ENCODE measurements around the gene PPP1R1C. TPM values are rescaled to one million over a fixed set of nuclear protein-coding genes. Genes with fewer than 3 reads are reported as not detected.

PPP1R1C gene
- total RNA-seq, 2 donors from 2014 or later: 5.9 to 9.1 TPM

DNA sequence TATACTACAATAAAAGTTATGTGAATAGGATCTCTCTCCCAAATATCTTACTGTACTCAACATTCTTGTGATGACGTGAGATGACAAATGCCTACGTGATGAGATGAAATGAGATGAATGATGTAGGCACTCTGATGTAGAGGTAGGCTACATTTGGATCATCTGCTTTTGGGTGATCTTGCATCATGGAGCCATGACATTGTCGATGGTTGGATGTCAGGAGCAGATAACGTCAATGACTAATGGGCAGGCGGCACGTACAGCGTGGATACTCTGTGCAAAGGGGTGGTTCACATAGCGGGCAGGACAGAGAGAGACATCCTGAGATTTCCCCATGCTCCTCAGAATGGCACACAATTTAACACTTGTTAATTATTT lies 40.8 kb upstream of the PPP1R1C start:
- Histone ChIP-seq H3K4me1 (replicated peaks) (no peaks in the 10 kb centered on the region), H3K27me3 (replicated peaks; ENCODE audit: insufficient read depth) (no peaks in the 10 kb centered on the region), H3K27ac (no peak overlapping the region), H3K36me3 (no peaks in the 10 kb centered on the region), H3K4me3 (no peak overlapping the region), H3K9me3 (no peaks in the 10 kb centered on the region)
- intact Hi-C loops (cut with DNase I): no loop called here
- 97% methylated on average over 8 of the region's 8 CpGs for WGBS
- DNase-seq (ENCODE audit: low spot score): no peak
- TF ChIP-seq POLR2A (IDR thresholded peaks at IDR 0.05): no peak
- no peak for TF ChIP-seq POLR2AphosphoS5 (IDR thresholded peaks at IDR 0.05)
- TF ChIP-seq, protein P1, sequence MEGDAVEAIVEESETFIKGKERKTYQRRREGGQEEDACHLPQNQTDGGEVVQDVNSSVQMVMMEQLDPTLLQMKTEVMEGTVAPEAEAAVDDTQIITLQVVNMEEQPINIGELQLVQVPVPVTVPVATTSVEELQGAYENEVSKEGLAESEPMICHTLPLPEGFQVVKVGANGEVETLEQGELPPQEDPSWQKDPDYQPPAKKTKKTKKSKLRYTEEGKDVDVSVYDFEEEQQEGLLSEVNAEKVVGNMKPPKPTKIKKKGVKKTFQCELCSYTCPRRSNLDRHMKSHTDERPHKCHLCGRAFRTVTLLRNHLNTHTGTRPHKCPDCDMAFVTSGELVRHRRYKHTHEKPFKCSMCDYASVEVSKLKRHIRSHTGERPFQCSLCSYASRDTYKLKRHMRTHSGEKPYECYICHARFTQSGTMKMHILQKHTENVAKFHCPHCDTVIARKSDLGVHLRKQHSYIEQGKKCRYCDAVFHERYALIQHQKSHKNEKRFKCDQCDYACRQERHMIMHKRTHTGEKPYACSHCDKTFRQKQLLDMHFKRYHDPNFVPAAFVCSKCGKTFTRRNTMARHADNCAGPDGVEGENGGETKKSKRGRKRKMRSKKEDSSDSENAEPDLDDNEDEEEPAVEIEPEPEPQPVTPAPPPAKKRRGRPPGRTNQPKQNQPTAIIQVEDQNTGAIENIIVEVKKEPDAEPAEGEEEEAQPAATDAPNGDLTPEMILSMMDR (IDR thresholded peaks at IDR 0.05): no peak

GRCh38 chr2:181946444-181947127 lies 39.1 kb upstream of the PPP1R1C start:
- TF ChIP-seq POLR2A (IDR thresholded peaks at IDR 0.05) (no peak), POLR2AphosphoS5 (IDR thresholded peaks at IDR 0.05) (no peak)
- no peak overlapping the region for H3K4me3 ChIP-seq
- no peaks in the 10 kb centered on the region for H3K9me3 ChIP-seq
- no peaks in the 10 kb centered on the region for H3K4me1 ChIP-seq (replicated peaks)
- no peaks in the 10 kb centered on the region for H3K27me3 ChIP-seq (replicated peaks; ENCODE audit: insufficient read depth)
- intact Hi-C loops (cut with DNase I): no loop called here
- H3K27ac ChIP-seq: no peak overlapping the region
- WGBS: 77% methylated on average over 1 of the region's 1 CpG
- H3K36me3 ChIP-seq: no peaks in the 10 kb centered on the region
- no peak for DNase-seq (ENCODE audit: low spot score)

DNA sequence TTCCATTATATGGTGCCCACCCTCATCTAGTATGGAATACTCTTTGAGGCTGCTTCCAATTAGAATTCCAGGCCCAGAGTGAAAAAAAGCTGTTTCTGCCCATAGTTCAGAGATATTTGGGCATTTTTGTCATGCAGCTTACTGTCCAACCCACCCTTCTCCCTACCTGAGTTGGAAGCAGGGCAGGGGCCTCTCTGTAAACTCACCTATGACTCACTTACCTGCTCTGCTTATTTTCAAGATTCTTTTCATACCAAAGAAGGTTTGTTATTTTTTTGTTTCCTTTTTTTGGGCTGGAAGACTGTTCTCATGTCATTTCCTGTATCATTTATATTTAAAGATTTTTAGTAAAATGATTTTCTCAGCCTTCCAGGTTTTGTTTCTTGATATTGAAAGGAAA lies 38.4 kb upstream of the PPP1R1C start:
- Histone ChIP-seq H3K27me3 (replicated peaks; ENCODE audit: insufficient read depth) (no peaks in the 10 kb centered on the region), H3K36me3 (no peaks in the 10 kb centered on the region), H3K27ac (no peak overlapping the region), H3K4me1 (replicated peaks) (no peaks in the 10 kb centered on the region), H3K9me3 (no peaks in the 10 kb centered on the region), H3K4me3 (no peak overlapping the region)
- TF ChIP-seq POLR2A (IDR thresholded peaks at IDR 0.05) (no peak), POLR2AphosphoS5 (IDR thresholded peaks at IDR 0.05) (no peak)
- TF ChIP-seq, protein P1 (IDR thresholded peaks at IDR 0.05): no peak
- intact Hi-C loops (cut with DNase I): no loop called here
- DNase-seq (ENCODE audit: low spot score): no peak

DNA sequence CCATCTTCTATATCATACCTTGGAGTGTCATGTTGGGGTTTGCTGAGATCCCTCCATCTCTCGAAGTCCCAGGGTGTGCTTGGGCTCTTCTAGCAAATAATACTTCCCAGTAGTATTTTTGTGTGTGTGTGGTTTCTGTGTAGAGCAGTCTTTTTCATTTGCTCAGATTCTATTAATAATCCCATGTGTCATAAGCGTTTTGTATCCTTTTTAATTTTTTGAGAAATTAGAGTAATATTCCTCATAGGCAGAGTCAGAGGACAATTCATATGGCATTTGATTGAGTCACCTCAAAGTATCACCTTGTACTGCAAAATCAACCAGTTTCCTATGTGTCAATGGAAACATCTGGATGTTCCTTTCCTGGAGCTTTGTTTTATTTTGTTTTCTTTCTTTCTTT lies 37.4 kb upstream of the PPP1R1C start:
- no peaks in the 10 kb centered on the region for H3K4me1 ChIP-seq (replicated peaks)
- no peak for DNase-seq (ENCODE audit: low spot score)
- no peaks in the 10 kb centered on the region for H3K9me3 ChIP-seq
- H3K27me3 ChIP-seq (replicated peaks; ENCODE audit: insufficient read depth): no peaks in the 10 kb centered on the region
- no peak overlapping the region for H3K27ac ChIP-seq
- TF ChIP-seq, protein P1 (IDR thresholded peaks at IDR 0.05): no peak
- TF ChIP-seq POLR2AphosphoS5 (IDR thresholded peaks at IDR 0.05) (no peak), POLR2A (IDR thresholded peaks at IDR 0.05) (no peak)
- no peaks in the 10 kb centered on the region for H3K36me3 ChIP-seq
- 92% methylated on average over 2 of the region's 2 CpGs for WGBS
- H3K4me3 ChIP-seq: no peak overlapping the region
- intact Hi-C loops (cut with DNase I): no loop called here

DNA sequence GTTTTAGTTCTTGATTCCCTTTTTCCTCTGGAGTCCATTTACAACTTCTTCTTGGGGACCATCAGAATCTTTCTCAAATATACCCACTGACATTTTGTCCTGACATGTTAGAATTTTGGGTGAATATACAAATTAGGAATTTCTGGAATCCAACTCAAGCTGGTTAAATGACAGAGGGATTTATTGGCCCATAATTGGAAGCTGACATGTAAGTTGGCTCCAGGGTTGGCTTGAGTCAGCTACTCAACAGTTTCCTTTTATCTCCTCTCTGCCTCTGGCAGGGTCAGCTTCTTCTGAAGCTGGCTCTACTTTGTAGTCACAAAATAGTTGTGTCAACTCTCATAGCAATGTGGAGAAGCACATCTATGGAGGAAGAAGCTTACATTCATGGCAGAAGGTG lies 36.6 kb upstream of the PPP1R1C start:
- Histone ChIP-seq H3K27ac (no peak overlapping the region), H3K4me3 (no peak overlapping the region), H3K36me3 (no peaks in the 10 kb centered on the region), H3K27me3 (replicated peaks; ENCODE audit: insufficient read depth) (no peaks in the 10 kb centered on the region), H3K9me3 (no peaks in the 10 kb centered on the region), H3K4me1 (replicated peaks) (no peaks in the 10 kb centered on the region)
- DNase-seq (ENCODE audit: low spot score): no peak
- TF ChIP-seq POLR2A (IDR thresholded peaks at IDR 0.05): no peak
- TF ChIP-seq POLR2AphosphoS5 (IDR thresholded peaks at IDR 0.05): no peak
- TF ChIP-seq, protein P1 (IDR thresholded peaks at IDR 0.05): no peak
- intact Hi-C loops (cut with DNase I): no loop called here

Measured in prostate gland (tissue), 2 donors.